ENCODE measurements around the gene CHN2.

DNA sequence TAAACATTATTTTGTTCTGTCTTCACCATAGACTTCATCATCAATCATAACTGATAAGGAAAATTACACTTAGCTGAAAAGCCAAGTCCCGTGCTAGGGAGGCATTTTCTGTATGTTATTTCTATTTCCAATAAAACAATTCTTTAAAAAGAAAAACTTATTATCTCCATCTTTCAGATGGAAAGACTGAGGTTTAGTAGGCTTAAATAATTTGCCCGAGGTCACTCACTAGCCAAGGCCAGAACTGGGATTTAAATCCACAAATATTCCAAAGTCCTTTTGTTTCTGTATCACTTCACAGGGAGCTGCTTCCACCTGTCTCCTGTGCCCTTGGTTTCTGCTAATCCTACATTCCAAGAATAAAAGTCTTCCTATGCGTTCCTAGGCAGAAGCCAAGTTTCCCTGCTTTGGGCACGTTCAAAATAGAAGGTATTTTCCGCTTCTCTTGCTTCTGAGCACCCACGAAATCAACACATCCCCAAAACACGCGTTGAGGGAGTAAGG is 49.0 kb upstream of the CHN2 start:
- TF ChIP-seq CTCF (IDR thresholded peaks at IDR 0.05), result no peak
- TF ChIP-seq EZH2 (IDR thresholded peaks at IDR 0.05; ENCODE audit: borderline replicate concordance, insufficient read depth, low read depth, low read length, poor library complexity, severe bottlenecking), result no peak

All from B cell (primary cell).